Kidney glomerular epithelial cell (primary cell): ENCODE measurements around the gene ZBP1.

Experiments
- DNase-seq: peaks from one replicate; lab custom pipeline; 2025; lab: John Stamatoyannopoulos, UW

ZBP1 gene

DNA sequence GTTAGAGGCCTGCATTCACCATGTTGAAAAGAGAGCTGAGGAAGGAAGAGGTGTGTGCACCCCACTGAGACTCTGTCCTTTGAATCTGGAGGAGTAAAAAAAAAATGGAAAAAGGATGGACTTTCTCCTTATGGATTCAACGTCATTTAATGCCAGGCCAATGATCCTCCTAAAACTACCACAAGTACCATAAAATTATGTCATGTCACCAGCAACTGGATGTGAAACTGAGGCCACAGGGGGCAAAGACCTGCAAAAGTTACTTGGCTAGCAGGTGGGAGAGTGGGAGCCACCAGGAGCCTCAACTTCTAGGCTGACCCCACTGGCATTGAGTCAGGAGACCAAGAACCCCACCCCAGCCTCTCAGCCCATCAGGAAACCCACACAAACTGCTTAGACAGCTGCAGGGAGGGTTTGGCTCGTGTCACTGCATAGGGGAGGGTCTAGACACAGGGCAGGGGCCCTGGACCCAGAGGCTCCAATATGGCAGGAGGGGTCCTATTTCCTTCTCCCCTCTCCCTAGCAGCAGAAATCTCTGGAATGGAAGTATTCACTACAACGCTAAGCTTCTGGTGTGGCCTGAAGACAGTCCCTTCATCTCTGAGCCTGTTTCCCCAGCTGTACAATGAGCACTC is 48.3 kb downstream of the ZBP1 start:
- DNase-seq = no peak

DNA sequence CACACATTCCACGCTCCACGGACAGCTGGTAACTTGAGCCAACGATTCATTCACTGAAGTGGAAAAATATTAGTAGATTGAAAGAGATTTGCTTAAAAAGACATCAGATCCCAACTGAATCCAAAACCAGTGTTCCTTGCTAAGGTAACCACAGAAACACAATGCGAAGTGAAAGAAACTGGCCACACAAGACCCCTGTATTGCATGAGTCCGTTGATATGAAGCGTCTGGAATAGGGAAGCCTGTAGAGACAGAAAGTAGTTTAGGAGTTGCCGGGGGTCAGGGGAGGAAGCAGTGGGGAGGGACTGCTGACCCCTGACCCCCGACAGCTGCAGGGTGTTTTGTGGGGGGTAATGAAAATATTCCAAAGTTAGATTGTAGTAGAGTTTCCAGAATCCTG is 49.3 kb downstream of the ZBP1 start:
- no peak for DNase-seq

DNA sequence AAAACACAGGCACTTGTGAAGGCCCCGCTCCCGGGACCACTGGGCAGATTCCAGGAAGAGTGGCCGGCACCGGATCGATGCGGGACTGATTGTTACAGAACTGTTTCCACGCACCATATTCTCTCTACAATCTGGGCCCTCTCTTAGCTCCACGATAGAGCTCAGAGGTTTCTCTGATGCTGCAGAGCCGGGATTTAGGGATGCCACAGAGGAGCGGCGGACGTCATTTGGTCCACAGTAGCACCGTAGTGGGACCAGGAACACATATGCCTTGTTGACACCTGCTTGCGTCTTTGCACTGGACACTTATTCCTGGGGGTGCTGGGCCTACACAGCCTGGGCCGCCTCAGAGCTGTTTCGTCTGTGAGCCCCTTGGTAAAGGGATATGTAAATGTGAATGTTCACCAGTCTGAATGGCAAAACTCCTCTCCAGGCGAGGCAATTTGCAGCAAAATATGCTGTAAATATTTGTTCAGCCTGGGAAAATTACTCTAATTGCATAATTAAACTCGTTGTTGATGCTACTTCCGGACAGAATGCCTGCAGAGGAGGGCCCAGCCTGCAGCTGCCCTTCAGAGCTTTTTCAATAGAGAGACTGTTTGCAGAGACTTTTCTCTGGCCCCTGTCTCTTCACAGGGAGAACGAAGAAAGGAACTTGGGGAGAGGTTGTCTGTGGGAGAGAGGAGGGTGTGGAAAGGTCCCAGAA is 49.9 kb downstream of the ZBP1 start:
- no peak for DNase-seq

DNA sequence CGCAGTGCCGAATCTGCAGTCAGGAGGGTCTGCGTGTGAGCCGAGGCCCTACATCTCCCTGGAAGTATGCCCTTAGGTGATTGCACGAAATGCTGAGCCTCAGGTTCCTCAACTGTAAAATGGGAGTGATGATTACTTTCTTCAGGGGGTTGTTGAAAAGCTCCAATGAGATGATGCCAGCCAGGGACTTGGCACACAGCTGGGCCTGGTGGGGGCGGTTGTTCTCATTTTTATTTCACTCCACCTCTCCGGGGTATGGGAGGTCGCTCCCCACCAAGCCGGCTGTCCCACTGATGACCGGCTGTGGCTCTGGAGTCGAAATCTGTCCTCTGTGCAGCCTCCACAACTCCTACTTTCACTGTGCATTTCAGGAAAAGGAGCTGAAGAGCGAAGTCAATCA is 51.3 kb downstream of the ZBP1 start:
- no peak for DNase-seq

DNA sequence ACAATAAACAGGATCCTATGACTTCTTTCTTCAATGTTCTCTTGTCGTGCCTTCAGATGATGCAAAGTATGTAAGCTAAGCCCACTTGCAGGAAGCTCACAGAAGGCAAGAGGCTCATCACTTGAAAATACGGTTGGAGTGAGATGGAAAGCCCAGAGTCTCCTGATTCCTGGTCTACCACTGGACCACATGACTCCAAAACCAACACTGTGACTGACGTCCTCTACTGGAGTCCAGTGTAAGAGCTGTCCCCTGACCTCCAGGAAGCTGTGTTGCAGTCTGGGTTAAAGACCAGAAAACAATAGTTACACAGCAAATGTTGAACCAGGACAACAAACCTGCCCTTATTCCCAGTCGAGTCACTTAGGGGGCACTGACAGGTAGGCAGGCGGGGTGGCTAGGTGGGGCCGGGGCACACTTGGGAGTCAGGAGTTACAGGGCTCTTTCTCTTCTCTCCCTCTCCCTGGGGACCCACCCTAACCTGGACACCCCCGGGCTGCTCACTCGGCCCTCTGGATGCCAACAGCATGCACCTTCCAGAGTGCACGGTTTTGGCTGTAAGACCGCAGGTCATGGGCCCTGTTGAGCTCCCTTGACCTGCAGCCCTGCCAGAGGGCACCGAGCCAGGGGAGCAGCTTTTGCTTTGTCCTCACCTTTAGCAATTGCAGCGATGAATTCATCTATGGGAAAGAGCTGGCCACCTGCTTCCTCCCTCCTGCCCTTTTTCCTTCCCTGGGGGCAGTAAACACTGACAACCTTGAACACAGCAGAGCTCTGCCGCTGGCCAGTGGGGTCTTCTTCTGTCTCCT is 51.9 kb downstream of the ZBP1 start:
- no peak for DNase-seq

DNA sequence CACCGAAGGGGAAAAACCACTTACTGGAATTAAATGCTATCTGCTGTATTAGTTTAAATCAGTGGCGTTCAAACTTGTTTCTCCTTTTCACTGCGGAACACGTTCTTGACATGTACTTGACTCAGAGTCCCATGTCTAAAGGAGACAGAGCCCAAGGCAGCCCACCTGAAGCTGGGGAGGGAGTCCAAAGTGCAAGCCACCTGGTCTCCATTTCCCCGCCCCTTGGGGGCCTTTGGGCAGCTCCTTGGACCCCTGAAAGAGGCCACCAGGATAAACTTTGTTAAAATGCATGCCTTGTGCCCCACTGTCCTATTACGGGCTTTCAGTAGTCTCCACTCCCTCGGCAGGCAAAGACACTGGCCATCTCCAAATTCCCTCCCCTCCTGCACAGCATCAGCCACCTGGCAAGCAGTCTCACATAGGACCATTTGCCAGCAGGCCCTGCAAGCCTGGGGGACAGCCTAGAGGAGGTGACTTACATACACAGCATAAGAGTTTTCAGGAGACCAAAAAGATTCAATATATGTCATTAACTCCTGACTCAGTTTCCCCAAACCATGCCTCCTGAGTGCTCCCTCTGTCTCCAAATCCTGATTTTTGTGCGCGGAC is 52.7 kb downstream of the ZBP1 start:
- DNase-seq = no peak

DNA sequence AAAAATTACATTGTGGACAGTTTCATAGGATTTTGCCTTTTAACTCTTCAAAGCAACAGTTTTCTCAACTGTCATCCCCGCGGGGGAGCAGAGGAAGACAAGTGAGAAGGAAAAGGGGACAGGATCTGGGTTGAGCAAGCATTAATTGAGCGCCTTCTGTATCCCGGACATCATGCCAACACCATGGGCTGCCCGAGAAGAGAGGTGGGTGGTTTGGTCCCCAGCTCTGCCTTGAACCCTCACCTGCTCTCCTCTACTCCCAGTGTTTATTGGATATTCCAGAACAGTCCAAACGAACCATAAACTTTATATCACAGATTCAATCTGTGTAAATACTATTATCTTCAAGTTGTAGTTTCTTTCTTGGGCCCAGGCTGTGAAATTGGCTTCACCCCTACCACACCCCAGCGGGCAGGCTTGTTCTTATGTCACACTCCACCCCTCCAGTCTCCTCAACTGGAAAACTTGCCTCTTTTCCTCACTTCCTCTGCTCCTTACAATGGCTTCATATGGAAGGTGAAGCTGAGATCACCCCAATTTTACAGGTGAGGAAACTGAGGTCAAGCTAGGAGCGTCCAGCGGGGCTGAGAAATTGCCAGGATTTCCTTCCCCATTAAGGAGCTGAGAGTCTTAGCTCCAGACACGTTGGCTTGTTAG is 53.3 kb downstream of the ZBP1 start:
- DNase-seq = no peak

DNA sequence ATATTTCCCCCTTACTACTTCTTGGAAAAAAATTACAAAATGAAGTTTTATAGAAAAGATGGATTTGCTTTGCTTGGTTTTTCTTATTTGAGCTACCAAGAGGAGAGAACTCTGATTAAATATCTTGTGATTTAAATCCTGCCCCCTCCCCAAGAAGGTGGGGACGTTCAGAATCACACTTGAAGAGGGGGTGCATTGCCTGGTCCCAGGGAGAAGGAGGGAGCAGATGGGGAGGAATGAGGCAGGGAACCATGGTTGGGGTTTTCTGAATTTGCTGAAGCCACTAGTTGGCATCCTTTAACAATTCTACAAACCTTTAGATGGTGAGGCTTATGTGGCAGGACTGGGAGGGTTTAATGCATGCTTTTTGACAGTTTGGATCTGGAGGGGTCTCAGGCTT is 53.8 kb downstream of the ZBP1 start:
- DNase-seq = no peak

DNA sequence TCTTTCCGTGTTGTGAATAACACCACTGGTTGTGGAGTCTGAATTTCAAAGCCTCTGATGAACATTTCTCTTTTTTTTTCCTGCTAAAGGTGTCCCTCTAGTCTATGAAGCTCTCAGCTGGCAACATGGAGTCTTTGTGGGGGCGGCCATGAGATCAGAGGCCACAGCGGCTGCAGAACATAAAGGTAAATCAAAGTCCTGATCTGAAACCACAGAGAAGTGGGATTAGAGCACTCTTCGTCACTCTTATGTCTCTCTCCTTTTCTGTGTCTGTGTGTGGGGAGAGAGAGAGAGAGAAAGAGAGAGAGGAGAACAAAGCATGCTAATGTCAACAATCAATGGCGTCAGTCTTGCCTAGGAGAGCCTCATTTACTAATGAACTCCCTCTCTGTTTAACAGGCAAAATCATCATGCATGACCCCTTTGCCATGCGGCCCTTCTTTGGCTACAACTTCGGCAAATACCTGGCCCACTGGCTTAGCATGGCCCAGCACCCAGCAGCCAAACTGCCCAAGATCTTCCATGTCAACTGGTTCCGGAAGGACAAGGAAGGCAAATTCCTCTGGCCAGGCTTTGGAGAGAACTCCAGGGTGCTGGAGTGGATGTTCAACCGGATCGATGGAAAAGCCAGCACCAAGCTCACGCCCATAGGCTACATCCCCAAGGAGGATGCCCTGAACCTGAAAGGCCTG is 55.1 kb downstream of the ZBP1 start:
- DNase-seq = no peak

DNA sequence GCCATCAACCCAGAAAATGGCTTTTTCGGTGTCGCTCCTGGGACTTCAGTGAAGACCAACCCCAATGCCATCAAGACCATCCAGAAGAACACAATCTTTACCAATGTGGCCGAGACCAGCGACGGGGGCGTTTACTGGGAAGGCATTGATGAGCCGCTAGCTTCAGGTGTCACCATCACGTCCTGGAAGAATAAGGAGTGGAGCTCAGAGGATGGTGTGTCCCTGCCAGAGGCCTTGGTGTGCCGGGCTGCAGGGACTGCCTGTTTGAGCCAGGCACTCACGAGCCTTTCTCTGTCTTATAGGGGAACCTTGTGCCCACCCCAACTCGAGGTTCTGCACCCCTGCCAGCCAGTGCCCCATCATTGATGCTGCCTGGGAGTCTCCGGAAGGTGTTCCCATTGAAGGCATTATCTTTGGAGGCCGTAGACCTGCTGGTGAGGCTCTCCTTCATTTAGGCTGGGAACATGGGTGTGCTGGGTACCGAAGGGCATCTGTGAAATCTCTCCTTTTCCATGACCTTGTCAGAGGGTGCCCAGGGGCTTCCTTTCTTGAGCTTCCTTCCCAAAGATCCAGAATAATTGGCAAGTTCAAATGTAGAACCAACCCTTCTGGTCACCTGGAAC is 55.9 kb downstream of the ZBP1 start:
- DNase-seq = no peak

DNA sequence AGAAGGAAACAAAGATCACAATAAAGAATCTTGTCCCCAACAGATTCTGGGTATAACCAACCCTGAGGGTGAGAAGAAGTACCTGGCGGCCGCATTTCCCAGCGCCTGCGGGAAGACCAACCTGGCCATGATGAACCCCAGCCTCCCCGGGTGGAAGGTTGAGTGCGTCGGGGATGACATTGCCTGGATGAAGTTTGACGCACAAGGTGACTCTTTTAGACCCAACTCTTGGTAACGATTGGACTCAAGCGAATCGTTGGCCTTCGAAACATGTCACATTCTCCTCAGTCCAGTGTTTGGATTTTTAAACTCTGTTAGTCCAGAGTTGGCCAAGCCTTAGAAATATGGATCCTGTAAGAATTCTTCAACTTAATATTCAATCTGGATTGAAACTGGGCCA is 56.7 kb downstream of the ZBP1 start:
- no peak for DNase-seq

DNA sequence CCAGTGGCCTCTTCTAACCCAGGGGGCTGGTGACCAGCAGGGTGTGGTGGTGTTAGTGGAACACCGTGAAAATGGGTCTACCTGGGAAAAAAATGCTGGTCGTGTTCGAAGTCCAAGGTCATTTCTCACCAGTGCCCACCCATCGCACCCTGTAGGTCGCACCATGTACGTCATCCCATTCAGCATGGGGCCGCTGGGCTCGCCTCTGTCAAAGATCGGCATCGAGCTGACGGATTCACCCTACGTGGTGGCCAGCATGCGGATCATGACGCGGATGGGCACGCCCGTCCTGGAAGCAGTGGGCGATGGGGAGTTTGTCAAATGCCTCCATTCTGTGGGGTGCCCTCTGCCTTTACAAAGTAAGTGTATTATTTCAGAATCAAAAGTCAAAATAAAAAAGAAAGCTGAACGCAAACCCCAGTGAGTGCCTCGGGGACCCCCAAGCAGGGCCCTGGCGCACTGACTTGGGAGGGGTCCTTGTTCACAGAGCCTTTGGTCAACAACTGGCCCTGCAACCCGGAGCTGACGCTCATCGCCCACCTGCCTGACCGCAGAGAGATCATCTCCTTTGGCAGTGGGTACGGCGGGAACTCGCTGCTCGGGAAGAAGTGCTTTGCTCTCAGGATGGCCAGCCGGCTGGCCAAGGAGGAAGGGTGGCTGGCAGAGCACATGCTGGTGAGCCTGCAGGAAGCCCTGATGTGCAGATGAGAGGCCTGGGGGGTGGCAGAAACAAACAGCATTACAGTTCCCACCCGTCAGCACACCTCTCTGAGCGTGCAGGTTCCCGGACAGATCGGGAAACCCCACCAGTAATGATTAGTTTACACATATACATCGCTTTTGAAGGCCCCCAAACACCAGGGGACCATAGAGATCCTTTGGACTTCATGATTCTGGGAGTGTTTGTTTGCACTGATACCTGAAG is 57.4 kb downstream of the ZBP1 start:
- no peak for DNase-seq

DNA sequence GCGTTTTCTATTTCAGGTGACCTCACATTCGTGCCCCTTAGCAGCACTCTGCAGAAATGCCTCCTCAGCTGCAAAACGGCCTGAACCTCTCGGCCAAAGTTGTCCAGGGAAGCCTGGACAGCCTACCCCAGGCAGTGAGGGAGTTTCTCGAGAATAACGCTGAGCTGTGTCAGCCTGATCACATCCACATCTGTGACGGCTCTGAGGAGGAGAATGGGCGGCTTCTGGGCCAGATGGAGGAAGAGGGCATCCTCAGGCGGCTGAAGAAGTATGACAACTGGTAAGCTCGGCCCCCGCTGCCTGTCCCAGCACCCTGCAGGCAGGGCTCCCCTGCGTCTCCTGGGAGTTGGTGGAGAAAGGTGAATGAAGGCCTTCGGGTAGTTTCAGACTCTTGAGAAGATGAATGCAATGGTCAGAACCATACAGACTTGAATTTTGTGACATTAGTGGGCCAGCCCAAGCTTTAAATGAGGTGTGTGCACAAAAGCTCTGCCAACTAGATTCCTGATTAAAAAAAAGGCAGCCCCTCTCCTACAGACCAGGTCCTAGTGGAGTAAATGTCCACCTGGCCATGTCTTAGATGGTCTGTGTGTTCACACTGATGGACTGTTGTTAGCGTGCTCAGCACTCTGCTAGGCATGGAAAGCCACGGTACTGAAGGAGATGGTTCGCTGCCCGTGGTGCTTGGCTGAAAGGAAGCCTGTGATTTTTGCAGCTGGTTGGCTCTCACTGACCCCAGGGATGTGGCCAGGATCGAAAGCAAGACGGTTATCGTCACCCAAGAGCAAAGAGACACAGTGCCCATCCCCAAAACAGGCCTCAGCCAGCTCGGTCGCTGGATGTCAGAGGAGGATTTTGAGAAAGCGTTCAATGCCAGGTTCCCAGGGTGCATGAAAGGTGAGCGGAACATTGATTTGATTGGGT is 58.6 kb downstream of the ZBP1 start:
- no peak for DNase-seq

DNA sequence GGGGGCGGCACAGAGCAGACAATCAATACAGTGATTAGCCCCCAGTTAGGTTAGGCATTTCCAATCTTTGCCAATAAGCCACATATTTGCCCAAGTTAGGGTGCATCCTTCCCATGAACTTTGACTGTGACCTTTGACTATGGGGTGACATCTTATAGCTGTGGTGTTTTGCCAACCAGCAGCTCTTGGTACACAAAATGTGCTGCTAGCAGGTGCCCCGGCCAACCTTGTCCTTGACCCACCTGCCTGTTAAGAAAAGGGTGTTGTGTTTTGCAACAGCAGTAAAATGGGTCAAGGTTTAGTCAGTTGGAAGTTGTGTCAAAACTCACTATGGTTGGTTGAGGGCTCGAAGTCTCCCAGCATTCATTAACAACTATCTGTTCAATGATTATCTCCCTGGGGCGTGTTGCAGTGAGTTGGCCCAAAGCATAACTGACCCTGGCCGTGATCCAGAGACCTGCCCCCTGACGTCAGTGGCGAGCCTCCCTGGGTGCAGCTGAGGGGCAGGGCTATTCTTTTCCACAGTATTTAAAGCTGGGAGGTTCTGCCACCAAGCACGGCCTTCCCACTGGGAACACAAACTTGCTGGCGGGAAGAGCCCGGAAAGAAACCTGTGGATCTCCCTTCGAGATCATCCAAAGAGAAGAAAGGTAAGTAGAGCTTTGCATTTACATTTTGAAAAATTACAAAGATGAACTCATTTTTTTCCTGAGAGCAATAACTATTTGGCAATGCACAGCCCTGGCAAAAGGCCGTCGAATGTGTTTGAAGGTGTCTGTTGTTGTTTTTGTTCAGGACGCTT is 59.5 kb downstream of the ZBP1 start, which contains the start of gene PCK1:
Gene PCK1 (plus strand): TSS at position 557 of the 802 bp plus-strand sequence. CDS start 302 bp downstream, outside the sequence.
- peak; percentile 74 for DNase-seq

DNA sequence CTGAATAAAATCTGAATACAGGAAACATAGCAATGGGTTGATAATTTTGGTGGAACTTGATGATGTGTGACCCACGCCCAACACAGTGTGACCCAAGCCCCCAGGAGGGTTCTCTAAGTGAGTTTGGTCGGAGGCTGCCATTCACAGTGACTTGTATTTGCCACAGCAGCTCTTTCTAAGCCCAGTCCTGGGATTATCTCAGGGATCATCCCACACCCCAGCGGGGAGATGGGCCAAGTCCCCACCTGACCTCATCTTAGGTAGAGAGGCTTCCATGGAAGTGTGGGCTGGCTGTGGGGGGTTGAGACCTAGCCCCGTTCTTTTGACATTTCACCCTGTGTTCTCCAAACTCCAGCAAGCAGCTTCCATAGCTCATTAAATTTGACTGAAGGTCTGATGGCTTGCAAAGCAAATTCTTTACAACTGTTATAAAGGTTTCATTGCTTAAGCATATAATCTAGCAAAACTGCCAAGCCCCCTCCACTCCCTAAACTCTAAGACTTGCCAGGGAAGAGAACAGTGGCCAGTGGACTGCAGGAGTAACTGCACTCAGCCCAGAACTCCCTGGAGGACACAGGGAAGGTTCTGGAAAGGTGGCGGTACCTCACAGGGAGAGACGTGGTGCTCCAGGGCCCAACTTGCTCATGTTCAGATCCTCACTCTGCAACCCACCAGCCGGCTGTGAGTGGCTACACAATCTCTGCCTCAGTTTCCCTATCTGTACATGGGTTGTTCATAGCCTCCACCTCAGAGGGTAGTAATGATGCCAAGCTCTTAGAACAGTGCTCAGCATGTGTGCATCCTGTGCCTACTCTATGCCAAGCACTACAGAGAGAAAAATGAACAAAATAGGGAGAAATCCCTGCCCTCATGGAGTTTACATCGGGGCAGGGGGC is 60.3 kb downstream of the ZBP1 start:
- no peak for DNase-seq

DNA sequence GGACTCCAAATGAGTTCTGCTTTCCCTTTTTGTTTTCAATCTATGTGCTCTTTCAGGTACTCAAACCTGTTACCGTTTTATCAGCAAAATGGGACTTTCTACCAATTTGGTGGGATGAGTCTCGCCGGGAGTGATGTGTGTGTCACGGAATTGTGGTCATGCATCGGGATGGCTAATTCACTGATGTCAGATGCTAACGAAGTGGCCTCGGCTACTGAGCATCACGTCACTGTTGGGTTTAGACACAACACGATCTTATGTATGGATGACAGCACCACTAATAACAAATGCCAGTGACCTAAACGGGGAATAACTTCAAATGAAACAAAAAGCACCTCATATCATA is 61.0 kb downstream of the ZBP1 start:
- no peak for DNase-seq
